ENCODE results near the gene NCR3LG1. TPM values are rescaled to one million over a fixed set of nuclear protein-coding genes. Genes with fewer than 3 reads are reported as not detected.

Gene NCR3LG1
- total and polyA plus RNA-seq, 2 of the 8 experiments (the other 6 are each of a cell fraction or from before 2014, with no cell fraction given) = 0.68 to 1.9 TPM

- Histone ChIP-seq H3K18ac (ENCODE audit: extremely low read depth, low read length) (no peak overlapping the region), H3K27ac (ENCODE audit: low read depth, low read length) (no peak overlapping the region), H4K5ac (ENCODE audit: insufficient read length, low read depth, low read length) (no peak overlapping the region), H2BK15ac (ENCODE audit: low read length) (no peak overlapping the region), H3K23ac (ENCODE audit: insufficient read length) (no peak overlapping the region), H4K20me1 (replicated peaks in 1 of 2; ENCODE audit: control insufficient read depth in 1 of 2, insufficient read depth in 2 of 2, low read length in 2 of 2) (no peaks in the 10 kb centered on the region), H3K4me3 (ENCODE audit: extremely low read depth in 1 of 4, insufficient read depth in 2 of 4, low read depth in 3 of 4, low read length in 4 of 4) (no peak overlapping the region), H3K56ac (replicated peaks; ENCODE audit: insufficient read length, low read depth, low read length) (no peak overlapping the region), H3K23me2 (ENCODE audit: low read depth, low read length) (no peaks in the 10 kb centered on the region), H3K27me3 (replicated peaks in 1 of 4; ENCODE audit: control insufficient read depth in 3 of 4, extremely low read depth in 1 of 4, insufficient read depth in 3 of 4, low read length in 3 of 4) (no peaks in the 10 kb centered on the region; a peak in 1 of 7 replicates), H3K36me3 (ENCODE audit: control insufficient read depth in 2 of 4, insufficient read depth in 4 of 4, low read length in 3 of 4) (peaks cover 0 to 17% (median 0%) of the 10 kb centered on the region in 4 experiments; a peak in 3 of 8 replicates), H3K79me2 (ENCODE audit: control insufficient read depth in 1 of 2, insufficient read depth in 2 of 2, low read length in 2 of 2) (no peaks in the 10 kb centered on the region), H4K91ac (replicated peaks; ENCODE audit: insufficient read length, low read length) (no peak overlapping the region), H2BK20ac (ENCODE audit: low read length) (no peak overlapping the region), H4K8ac (ENCODE audit: extremely low read depth, insufficient read depth, low read length) (no peak overlapping the region), H3K14ac (ENCODE audit: insufficient read length) (no peak overlapping the region), H2BK5ac (ENCODE audit: low read depth, low read length) (no peak overlapping the region), H2BK120ac (replicated peaks; ENCODE audit: low read depth, low read length) (no peak overlapping the region), H3K9ac (replicated peaks in 1 of 4; ENCODE audit: extremely low read depth in 1 of 4, low read depth in 3 of 4, low read length in 3 of 4) (no peak overlapping the region), H3K79me1 (ENCODE audit: low read depth, low read length) (no peaks in the 10 kb centered on the region), H2AFZ (ENCODE audit: low read length) (no peak overlapping the region), H3K9me3 (ENCODE audit: insufficient read depth in 2 of 2, low read depth in 1 of 2, low read length in 1 of 2) (peaks cover 46 to 50% of the 10 kb centered on the region in 2 experiments), H3K4me2 (ENCODE audit: insufficient read depth in 1 of 2, low read depth in 2 of 2, low read length in 2 of 2) (no peak overlapping the region), H3K4me1 (replicated peaks in 1 of 4; ENCODE audit: control insufficient read depth in 3 of 4, insufficient read depth in 4 of 4, low read length in 3 of 4) (no peaks in the 10 kb centered on the region), H3K4ac (replicated peaks; ENCODE audit: insufficient read length, low read depth, low read length) (no peak overlapping the region), H2BK12ac (ENCODE audit: low read depth, low read length) (no peak overlapping the region), H2AK5ac (ENCODE audit: low read depth, low read length) (no peak overlapping the region)
- WGBS, 2 experiments (ENCODE audit: extremely low coverage in 1 of 2, insufficient coverage in 1 of 2, insufficient read length in 1 of 2, insufficient replicate concordance in 2 of 2, low coverage in 1 of 2, low lambda C conversion rate in 2 of 2, missing lambda C conversion rate in 1 of 2) = 87% methylated on average over 3 of the region's 3 CpGs; no CpG with 5 or more reads in 1 of the 2 experiments
- FAIRE-seq (no peak), DNase-seq (ENCODE audit: low read depth in 1 of 2, low spot score in 2 of 2) (no peak)
- ChIA-PET POLR2A (ENCODE audit: partially characterized antibody) (no interaction called here), CTCF (ENCODE audit: partially characterized antibody) (interaction anchor here (1.3 to 5.6 kb wide), 3 partner anchors 14 to 18 kb away, joined by 3 to 40 read pairs (median 6); no protein-coding TSS in a partner anchor)
- no peak for TF ChIP-seq RNF2 (IDR thresholded peaks at IDR 0.05; ENCODE audit: borderline replicate concordance, low read depth, low read length, missing control alignments, poor library complexity, severe bottlenecking)
- TF ChIP-seq CEBPB (IDR thresholded peaks at IDR 0.05; ENCODE audit: low read depth, low read length) = no peak
- no peak for TF ChIP-seq JUND (IDR thresholded peaks at IDR 0.05; ENCODE audit: low read length)
- no peak for TF ChIP-seq HDAC6 (IDR thresholded peaks at IDR 0.05; ENCODE audit: low read depth, low read length)
- no peak for TF ChIP-seq EP300 (IDR thresholded peaks at IDR 0.05; ENCODE audit: borderline replicate concordance in 1 of 2, low read depth in 2 of 2, low read length in 2 of 2)
- no peak for TF ChIP-seq TAF7 (optimal IDR thresholded peaks at IDR 0.05; ENCODE audit: borderline replicate concordance, low read depth, low read length)
- TF ChIP-seq GABPA (IDR thresholded peaks at IDR 0.05; ENCODE audit: borderline replicate concordance, insufficient read depth, low read length) = no peak
- no peak for TF ChIP-seq ASH2L (IDR thresholded peaks at IDR 0.05; ENCODE audit: low read length)
- TF ChIP-seq ZNF274 (IDR thresholded peaks at IDR 0.05; ENCODE audit: borderline replicate concordance, extremely low read depth, low read length) = no peak
- TF ChIP-seq ATF3 (IDR thresholded peaks at IDR 0.05; ENCODE audit: insufficient read depth, low read depth, low read length) = no peak
- TF ChIP-seq JUN (IDR thresholded peaks at IDR 0.05; ENCODE audit: low read depth, low read length) = no peak
- no peak for TF ChIP-seq BACH1 (IDR thresholded peaks at IDR 0.05; ENCODE audit: low read length)
- no peak for TF ChIP-seq YY1 (IDR thresholded peaks at IDR 0.05; ENCODE audit: low read depth, low read length)
- no peak for TF ChIP-seq TBP (IDR thresholded peaks at IDR 0.05; ENCODE audit: low read depth, low read length)
Measured at GRCh38 chr11:17368551-17368950, 17.0 kb downstream of the NCR3LG1 start.

All from H1 (cell line).